HG02798 (cell line): ENCODE measurements around the gene SF3A2.

Experiments used
- ATAC-seq: cut with Tn5 transposase; IDR thresholded peaks from one replicate; pipeline ENCODE4 v1.9.1; 2021; ENCODE audit warnings: mild to moderate bottlenecking; ENCODE audit not compliant: unreplicated experiment, poor library complexity

The SF3A2 gene

DNA sequence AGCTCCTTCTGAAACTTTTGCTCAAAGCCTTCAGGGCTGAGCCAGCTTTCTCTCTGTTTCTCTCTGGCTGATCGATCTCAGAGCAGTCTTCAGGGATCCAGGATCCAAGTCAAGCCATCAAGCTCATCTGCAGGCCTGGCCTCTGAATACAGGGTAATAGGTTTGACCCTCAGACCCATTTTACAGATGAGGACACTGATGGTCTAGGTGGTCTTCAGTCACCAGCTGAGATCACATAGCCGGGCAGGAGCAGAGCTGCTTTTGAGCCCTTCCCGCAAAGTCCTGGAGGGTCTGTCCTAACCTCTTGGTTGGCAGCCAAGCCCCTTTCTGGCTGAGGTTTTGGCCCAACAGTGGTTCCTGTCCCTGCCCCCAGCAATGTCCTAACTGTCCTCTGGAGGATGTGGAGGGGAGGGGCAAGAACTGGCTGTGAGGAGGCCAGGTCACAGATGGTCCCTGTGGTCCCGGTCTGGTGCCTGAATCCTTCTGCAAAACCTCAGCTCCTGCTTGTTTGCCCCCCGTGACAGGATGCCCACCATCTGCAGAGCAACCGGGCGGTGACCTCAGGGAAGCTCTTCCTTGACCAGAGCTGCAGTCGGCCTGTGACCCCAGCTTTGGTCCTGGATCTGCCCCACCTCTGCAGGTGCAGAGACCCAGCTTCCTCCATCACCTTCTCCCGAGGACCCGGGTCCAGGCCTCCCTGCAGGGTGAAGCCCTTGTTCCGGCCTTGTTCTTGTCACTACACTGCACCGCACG lies 51.1 kb downstream of the SF3A2 start:
- no peak for ATAC-seq

DNA sequence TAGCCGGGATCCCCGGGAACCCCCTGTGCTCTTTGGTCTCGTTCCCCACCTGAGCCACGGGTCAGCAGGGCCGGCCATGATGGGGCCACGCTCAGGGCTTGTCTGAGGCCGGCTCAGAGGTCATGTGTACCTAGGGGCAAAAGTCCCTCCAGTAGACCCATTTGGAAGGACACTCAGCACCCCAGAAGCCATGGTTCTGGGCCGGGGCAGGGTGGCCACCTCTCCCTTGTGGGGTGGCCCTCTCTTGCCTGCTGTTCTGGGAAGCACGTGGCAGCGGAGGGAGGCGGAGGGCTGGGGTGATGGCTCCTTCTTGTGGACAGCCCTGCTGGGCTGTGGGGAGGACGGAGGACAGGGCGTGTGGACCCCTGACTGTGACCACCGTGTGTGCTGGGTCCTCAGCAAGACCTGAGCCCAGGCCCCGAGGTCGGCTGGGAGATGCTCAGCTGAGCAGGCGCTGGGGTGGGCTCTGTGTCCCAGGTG lies 51.8 kb downstream of the SF3A2 start:
- ATAC-seq, result no peak

DNA sequence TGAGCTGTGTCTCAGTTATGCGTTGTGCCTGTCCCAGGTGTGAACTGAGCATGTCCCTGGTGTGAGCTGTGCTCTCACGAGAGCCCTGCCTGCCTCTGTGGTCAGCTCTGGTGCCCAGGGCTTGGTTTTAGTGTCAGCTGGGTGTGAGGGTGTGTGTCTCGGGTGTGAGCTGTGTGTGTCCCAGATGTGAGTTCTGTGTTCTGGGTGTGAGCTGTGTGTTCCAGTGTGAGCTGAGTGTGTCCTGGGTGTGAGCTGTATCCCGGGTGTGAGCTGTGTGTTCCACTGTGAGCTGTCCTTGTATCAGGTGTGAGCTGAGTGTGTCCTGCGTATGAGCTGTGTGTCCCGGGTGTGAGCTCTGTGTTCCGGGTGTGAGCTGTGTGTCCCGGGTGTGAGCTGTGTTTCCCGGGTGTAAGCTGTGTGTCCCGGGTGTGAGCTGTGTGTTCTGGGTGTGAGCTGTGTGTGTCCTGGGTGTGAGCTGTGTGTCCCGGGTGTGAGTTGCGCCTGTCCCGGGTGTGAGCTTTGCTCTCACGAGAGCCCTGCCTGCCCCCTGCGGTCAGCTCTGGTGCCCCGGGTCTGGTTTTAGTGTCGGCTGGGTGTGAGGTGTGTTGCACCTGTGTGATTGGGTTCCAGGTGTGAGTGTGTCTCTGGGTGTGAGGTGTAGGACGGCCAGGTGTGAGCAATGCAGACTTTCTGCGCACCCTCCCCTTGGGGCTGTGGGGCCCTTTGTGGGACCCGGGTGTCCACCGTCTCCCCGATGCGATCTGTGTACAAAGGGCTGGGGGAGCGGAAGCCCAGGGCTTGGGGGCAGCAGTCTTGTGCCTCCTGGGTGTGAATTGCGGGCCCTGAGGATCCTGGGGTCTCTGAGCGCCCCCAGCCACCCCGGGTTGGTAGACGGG lies 52.4 kb downstream of the SF3A2 start:
- no peak for ATAC-seq

DNA sequence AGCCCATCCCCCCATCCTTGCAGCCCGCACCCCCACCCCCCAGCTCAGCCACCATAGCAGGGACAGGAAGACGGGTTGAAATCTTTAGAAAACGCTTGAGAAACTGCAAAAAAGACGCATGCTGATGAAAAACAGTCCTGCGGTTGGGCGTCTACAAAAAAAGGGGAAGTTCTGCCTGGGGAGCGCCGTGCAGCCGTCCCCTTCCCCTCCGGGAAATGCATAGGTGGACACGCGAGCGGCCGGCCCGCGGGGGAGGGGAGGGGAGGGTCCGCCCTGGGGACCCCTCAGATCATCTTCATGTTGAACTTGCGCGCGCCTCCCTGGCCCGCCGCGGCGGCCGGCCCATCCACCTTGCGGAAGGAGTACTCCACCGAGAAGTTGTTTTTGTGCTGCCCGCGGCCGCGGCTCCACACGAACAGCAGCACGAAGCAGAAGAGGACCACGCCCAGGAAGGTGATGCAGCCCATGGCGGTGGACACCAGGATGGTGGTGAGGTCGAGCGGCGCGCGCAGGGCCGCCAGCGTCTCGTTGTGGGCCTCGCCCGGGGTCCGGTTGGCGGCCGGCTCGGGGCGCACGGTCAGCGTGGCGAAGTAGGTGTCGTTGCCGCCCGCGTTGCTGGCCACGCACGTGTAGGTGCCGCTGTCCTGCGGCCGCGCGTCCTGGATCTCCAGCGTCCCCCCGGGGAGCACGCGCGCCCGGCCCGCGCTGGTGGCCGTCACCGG lies 53.3 kb downstream of the SF3A2 start:
- ATAC-seq, result no peak

DNA sequence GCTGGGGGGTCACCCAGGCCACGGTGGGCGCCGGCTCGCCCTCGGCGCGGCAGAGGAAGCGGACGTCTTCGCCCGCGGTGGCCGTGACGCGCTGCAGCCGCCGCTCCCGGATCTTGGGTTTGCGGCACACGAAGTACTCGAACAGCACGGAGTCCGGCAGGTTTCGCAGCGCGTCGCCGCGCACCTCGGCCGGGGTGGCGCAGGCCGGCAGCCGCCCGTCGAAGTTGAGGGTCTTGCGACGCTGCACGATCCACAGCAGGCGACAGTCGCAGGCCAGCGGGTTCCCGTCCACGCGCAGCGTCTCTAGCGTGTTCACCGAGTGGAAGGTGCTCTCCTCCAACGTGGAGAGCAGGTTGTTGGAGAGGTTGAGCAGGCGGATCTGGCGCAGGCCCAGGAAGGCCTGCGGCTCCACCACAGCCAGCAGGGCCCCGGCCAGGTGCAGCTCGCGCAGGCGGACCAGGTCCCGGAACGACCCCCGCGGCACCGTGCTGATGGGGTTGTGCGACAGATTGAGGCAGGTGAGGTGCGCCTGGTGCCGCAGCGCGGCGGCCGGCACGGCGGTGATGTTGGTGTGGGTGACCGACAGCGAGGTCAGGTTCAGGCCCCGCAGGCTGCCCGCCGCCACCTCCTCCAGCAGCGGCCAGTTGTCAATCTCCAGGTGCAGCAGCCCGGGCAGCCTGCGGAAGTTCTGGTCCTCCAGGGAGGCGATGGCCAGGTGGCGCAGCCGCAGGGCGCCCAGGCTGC lies 54.0 kb downstream of the SF3A2 start:
- ATAC-seq, result no peak

DNA sequence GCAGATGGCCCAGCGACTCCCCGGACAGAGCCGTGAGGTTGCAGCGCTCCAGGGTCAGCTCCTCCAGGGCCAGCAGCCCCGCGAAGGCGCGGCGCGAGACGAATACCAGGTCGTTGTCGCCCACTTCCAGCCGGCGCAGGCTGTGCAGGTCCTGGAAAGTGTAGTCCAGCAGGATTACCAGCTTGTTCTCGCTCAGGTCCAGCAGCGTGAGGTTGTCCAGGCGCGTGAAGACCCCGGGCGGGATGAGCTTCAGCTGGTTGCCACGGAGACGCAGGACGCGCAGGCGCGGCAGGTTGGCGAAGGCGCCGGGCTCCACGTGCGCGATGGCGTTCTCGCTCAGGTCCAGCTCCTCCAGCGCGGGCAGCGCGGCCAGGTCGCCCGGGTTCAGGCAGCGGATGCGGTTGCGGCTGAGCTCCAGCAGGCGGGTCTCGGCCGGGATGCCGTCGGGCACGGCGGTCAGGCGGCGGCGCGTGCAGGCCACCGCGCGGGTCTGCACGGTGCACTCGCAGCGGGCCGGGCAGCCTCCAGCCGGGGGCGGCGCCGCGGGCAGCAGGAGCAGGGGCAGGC lies 54.6 kb downstream of the SF3A2 start:
- ATAC-seq, result no peak

DNA sequence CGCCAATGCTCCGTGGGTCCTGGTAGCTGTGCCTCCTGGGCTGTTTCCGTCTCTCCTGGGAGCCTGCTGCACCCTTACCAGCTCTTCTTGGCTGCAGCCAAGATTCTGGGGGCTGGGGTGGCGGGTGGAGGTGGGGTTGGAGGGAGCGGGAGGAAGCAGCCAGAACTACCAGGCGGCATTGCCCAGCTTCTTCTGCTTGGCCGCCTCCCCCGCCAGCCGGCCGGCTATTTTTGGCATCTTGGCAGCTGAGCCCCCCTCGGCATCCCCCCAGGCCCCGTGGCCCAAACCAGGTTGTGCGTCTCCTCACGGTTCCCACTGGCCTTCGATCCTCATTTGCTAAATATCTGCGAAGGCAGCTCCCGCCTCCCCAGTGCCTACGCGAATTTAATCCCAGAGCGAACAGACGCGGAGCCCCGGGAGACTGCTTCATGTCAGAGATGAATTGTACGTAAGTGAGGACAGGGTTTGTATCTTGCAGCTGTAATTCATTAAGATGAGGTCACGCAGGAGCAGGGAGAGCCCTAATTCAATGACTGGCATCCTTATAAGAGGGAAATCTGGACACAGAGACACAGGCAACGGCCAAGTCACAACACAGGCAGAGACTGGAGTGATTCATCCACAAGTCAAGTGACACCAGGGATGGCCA lies 58.2 kb downstream of the SF3A2 start:
- no peak for ATAC-seq

DNA sequence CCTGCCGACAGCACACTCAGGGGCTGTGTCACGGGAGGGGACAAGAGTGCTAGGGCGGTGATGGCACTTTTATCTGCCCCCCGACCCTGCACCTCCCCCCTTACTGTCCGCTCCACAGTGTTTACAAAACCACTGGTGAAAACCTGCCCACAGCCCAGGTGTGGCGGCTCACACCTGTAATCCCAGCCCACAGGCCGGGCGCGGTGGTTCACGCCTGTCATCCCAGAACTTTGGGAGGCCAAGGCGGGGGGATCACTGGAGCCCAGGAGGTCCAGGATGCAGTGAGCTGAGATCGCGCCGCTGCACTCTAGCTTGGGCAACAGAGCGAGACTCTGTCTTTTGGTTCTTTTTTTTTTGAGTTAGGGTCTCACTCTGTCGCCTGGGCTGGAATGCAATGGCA lies 59.5 kb downstream of the SF3A2 start:
- no peak for ATAC-seq
